RKO (cell line): Measurements from ENCODE around the gene FDPS.

Source experiments
- DNase-seq: peaks from one replicate; pipeline ENCODE4 v3.0.0-alpha.2; 2016; ENCODE audit warnings: low spot score

FDPS gene

GRCh38 chr1:155308493-155309422, at the start of gene FDPS:
FDPS (plus strand) TSS chr1:155308866; CDS start chr1:155309790, 924 bp downstream.
- peak; percentile 99 for DNase-seq

DNA sequence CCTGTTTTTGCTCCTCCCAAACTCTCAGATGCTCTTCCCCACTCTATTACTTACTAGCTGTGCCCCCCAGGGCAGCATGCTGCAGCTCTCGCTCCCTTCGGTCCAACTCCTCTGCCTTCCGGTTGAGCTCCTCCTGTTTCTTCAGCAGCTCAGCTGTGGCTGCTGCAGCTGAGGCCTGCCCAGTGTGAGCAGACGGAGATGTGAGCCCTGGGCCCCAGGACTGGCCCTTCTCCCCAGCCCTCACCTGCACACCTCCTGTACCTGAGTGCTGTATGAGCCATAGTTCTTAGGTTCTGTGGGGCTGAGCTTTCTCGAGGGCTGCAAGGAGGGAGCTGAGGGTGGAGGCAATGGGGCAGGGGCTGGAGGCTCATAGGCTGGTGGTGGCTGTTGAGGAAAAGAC, 48.4 kb upstream of the FDPS start:
- no peak for DNase-seq

DNA sequence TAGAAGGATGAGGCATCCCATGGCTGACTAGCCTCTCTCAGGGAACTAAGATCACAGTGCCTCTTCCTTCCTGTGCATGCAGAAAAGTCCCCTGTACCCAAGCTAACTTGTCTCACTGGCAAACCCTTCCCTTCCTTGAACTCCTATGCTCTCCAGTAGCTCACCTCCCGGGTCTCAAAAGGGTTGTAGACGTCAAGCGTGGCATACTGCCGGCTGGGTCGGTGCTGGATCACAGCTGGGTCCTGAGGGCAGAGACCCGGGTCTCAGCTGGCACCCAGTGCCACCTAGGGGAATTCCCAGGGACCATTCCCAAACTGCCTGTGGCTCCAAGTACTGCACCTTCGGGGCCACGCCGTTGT, 47.2 kb upstream of the FDPS start:
- peak; percentile 66 for DNase-seq

DNA sequence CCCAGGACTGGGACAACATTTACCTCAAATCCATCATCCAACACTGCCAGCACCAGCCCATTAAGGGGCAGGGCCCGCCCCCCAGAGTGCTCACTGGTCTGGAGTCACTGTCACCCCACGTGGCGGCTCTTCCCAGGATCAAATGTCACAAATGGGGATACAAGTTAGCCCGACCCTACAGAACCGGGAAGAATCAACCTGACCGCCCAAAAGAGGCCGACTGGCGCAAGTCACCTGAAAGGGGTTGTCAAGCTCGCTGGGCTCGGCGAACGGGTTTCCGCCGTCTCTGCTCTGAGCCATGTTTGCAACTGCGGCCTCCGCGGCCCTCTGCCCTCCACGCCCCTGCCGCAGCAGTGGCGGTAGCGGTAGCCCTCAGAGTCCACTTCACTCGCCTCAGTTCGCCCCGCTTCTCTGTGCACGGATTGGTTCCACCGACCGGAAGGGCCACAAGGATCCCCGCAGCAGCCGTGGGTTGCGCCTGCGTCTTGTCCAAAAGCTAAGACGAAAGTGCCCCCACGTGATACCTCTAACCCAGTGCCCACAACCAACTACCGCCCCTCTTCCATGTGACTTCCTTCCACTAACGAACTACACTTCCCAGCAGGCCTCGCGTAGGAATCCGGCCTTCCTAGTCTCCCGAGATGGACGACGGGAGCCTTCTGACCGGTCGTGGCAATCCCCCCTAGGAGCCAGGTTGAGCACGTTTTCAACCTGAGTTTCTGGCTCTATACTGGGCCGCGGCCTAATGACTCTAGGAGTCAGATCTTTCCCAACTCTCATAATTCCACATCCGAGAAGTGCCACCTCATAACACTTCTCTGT, 46.6 kb upstream of the FDPS start, which contains the start of gene SCAMP3:
TSS of gene SCAMP3 (minus strand) at position 509 of the 822 bp plus-strand sequence. CDS start at position 300, 209 bp downstream.
- peak; percentile 98 for DNase-seq

DNA sequence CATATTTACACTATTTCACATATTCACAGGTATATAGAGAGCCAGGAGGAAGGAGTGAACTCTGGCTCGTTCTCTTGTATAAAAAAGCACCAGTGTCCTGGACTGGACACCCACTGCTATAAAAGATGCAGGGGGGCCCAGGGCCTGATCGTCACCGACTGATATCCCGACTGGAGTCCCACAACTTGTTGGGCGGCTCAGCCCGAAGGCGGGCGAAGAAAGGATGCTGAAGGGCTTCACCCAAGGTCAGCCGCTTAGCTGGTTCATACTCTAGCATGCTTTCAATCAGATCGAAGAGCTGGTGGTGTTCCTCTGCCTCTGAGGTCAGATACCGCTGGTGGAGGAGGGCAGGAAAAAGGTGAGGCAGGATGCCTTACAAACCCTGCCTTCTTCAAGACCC, 45.6 kb upstream of the FDPS start:
- no peak for DNase-seq

- DNase-seq, result no peak
Measured at GRCh38 chr1:155266553-155266952, 42.1 kb upstream of the FDPS start.

GRCh38 chr1:155267373-155267772, 41.3 kb upstream of the FDPS start:
- DNase-seq, result no peak

GRCh38 chr1:155268630-155269029, 40.0 kb upstream of the FDPS start:
- DNase-seq, result no peak

- no peak for DNase-seq
Measured at GRCh38 chr1:155269381-155269780, 39.3 kb upstream of the FDPS start.

- DNase-seq, result peak; percentile 66
Measured at GRCh38 chr1:155272466-155273342, 36.0 kb upstream of the FDPS start.

GRCh38 chr1:155273343-155274245, 35.1 kb upstream of the FDPS start, which contains the start of gene CLK2:
CLK2 (minus strand) TSS chr1:155273504; CDS start chr1:155270977, 2,527 bp downstream.
- peak; percentile 96 for DNase-seq

DNA sequence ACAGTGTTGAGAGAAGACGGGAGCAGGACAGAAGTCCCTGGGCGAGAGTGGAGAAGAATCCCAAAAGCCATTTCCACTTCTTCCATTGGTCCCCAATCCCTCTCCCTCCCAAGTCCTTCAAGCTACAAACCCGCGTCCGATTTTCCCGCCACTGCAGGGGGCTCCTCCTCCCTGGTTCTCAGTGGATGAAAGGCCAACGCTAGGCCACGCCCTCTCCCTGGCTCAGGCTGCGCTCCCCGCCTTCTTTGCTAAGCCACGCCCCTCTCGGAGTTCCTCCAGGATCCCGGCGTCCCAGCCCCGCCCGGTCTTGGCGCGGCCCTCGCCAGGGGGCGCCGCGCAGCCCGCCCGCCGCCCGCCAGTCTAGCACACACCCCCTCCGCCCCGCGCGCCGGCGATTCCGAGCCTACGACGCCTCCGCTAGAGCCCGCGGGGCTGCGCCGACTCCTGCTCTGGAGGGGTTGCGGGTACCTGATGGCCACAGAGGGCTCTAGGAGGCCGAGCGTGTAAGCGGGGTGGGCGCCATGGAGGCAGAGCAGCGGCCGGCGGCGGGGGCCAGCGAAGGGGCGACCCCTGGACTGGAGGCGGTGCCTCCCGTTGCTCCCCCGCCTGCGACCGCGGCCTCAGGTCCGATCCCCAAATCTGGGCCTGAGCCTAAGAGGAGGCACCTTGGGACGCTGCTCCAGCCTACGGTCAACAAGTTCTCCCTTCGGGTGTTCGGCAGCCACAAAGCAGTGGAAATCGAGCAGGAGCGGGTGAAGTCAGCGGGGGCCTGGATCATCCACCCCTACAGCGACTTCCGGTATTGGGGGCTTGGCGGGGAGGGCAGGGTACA, 31.4 kb upstream of the FDPS start, which contains the start of gene HCN3:
TSS of gene HCN3 (plus strand) at position 394 of the 832 bp plus-strand sequence. CDS start at position 522, 128 bp downstream.
- peak; percentile 95 for DNase-seq

- DNase-seq, result peak; percentile 71
Measured at GRCh38 chr1:155277902-155278688, 30.6 kb upstream of the FDPS start.

DNA sequence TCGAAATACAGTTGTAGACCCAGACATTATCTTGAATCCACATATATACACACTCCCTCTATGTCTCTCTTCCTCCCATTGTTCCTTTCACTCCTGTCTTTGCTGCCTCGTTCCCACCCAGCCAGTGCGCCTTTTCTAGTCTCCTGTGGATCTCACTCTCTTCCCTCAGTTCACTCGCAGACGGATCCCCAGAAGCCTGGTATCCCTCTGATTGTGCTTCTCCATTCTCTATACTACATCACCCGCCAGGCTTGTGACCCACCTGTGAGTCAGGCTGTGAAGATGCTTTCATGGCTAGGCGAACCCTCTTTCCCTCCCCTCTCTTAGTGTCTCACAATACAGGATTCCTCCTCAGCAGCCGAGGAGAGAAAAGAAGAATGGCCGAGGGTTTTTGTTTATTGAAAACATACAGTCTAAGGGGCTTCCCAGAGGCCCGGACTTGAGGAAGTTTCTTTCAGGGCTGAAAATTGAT, 29.9 kb upstream of the FDPS start:
- peak; percentile 56 for DNase-seq

GRCh38 chr1:155279268-155279667, 29.4 kb upstream of the FDPS start:
- no peak for DNase-seq

GRCh38 chr1:155282488-155283091, 26.1 kb upstream of the FDPS start:
- DNase-seq, result no peak

GRCh38 chr1:155284476-155284875, 24.2 kb upstream of the FDPS start:
- DNase-seq, result no peak

DNA sequence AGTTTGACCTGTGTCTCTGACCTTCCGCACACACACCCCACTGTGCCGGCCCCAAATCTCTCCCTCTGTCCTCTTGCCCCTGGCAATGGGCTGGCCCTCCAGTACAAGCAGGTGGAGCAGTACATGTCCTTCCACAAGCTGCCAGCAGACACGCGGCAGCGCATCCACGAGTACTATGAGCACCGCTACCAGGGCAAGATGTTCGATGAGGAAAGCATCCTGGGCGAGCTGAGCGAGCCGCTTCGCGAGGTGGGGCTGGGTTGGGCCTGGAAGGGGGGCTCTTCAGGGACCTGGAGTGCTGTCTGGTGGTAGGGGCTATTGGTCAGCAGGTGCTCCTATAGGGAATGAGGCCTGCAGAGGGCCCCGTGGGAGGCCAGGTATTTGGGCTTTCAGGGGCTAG, 23.6 kb upstream of the FDPS start:
- DNase-seq, result no peak
